GM12801 (cell line): Measurements from ENCODE around the gene SSB.

Experiments
- TF ChIP-seq, protein P1 (sequence below): IDR thresholded peaks from one replicate; pipeline ENCODE4 v1.5.1; 2011; ENCODE audit warnings: control low read depth; ENCODE audit not compliant: insufficient read length; ENCODE audit errors: extremely low read depth

Gene SSB

GRCh38 chr2:169845016-169845415 lies 46.3 kb downstream of the SSB start:
- TF ChIP-seq, protein P1, sequence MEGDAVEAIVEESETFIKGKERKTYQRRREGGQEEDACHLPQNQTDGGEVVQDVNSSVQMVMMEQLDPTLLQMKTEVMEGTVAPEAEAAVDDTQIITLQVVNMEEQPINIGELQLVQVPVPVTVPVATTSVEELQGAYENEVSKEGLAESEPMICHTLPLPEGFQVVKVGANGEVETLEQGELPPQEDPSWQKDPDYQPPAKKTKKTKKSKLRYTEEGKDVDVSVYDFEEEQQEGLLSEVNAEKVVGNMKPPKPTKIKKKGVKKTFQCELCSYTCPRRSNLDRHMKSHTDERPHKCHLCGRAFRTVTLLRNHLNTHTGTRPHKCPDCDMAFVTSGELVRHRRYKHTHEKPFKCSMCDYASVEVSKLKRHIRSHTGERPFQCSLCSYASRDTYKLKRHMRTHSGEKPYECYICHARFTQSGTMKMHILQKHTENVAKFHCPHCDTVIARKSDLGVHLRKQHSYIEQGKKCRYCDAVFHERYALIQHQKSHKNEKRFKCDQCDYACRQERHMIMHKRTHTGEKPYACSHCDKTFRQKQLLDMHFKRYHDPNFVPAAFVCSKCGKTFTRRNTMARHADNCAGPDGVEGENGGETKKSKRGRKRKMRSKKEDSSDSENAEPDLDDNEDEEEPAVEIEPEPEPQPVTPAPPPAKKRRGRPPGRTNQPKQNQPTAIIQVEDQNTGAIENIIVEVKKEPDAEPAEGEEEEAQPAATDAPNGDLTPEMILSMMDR = no peak

DNA sequence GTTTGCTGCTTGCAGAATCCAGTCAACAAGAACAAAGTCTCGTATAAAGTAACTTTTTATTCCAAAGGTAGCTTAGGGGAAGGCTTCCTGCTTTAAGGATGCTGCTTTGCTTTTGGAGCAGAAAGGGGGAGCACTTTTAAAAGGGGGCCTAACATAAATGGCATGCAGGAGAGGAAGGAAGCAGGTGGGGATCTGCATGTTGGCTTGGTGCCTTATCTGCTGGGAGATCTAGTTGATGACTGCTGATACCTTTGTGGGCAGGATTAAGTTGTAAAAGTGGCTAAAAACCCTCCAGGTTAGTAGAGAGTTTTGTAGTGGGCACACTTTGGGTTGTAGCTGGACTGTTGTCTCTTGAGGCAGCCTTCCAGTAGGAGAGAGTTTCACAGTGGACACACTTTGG lies 51.0 kb downstream of the SSB start:
- TF ChIP-seq, protein P1 = no peak

DNA sequence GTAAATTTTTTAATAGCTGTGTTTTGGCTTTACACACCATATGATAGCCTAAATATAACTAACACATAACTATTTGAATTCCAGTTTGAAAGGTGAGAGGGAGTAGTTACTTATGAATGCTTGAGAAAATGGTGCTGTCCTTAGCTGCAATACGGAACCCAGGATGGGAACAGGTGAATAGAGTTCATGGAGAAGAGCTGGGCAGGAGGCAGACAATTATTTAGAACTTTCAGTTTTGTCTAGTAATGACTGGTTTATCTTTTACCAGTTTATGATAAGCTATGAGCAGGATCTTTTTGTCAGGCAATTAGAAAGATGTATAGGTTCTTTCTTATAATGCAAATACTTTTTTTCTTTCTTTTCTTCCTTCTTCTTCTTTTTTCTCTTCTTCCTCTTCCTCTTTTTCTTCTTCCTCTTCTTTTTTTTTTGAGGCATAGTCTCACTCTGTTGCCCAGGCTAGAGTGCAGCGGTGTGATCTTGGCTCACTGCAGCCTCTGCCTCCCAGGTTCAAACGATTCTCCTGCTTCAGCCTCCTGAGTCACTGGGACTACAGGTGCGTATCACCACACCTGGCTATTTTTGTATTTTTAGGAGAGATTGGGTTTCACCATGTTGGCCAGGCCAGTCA lies 54.5 kb downstream of the SSB start:
- TF ChIP-seq, protein P1 = no peak

GRCh38 chr2:169859423-169859822 lies 60.8 kb downstream of the SSB start:
- TF ChIP-seq, protein P1 = no peak

GRCh38 chr2:169860149-169860548 lies 61.5 kb downstream of the SSB start:
- TF ChIP-seq, protein P1 = no peak
